MM.1S (cell line): ENCODE results near the gene TTC13.
A peak's percentile ranks its signal among the peaks of the same experiment; 100 is the strongest.

Experiments used
- DNase-seq: peaks from one replicate; pipeline ENCODE4 v3.0.0-alpha.2; 2015
- H2AFZ ChIP-seq: fragments of 300-600 bp; sonication (generic); 2 replicates; pipeline ENCODE4 v1.6.0; 2016; ENCODE audit warnings: antibody characterized with exemption, low read length
- H3F3A ChIP-seq: fragments of 300-600 bp; sonication (generic); 2 replicates; pipeline ENCODE4 v1.6.1; 2016; ENCODE audit warnings: mild to moderate bottlenecking, antibody characterized with exemption, low read length, moderate library complexity, mixed read lengths; ENCODE audit not compliant: insufficient read depth
- H3K27ac ChIP-seq: fragments of 300-600 bp; sonication (generic); 2 replicates; pipeline ENCODE4 v1.5.1; 2016; ENCODE audit warnings: mild to moderate bottlenecking, low read length
- H3K27me3 ChIP-seq: fragments of 300-600 bp; sonication (generic); replicated peaks from 2 replicates; pipeline ENCODE4 v1.6.0; 2016; ENCODE audit warnings: low read length; ENCODE audit not compliant: insufficient read depth
- H3K36me3 ChIP-seq: fragments of 300-600 bp; sonication (generic); replicated peaks from 2 replicates; pipeline ENCODE4 v1.6.1; 2016; ENCODE audit warnings: mild to moderate bottlenecking, low read length, mixed read lengths; ENCODE audit not compliant: insufficient read depth
- H3K4me1 ChIP-seq: fragments of 300-600 bp; sonication (generic); 2 replicates; pipeline ENCODE4 v1.6.1; 2016; ENCODE audit warnings: low read length, mixed read lengths
- H3K4me2 ChIP-seq: fragments of 300-600 bp; sonication (generic); 2 replicates; pipeline ENCODE4 v1.6.0; 2016; ENCODE audit warnings: low read depth, low read length
- H3K4me3 ChIP-seq: fragments of 300-600 bp; sonication (generic); 2 replicates; pipeline ENCODE4 v1.5.1; 2016; ENCODE audit warnings: low read length, mixed read lengths
- H3K79me2 ChIP-seq: fragments of 300-600 bp; sonication (generic); 2 replicates; pipeline ENCODE4 v1.6.1; 2016; ENCODE audit warnings: mixed run types, low read length, mixed read lengths
- H3K9ac ChIP-seq: fragments of 300-600 bp; sonication (generic); 2 replicates; pipeline ENCODE4 v1.6.1; 2016; ENCODE audit warnings: low read length, mixed read lengths
- H3K9me2 ChIP-seq: fragments of 300-600 bp; sonication (generic); replicated peaks from 2 replicates; pipeline ENCODE4 v1.6.1; 2016; ENCODE audit warnings: mild to moderate bottlenecking, low read length, mixed read lengths; ENCODE audit not compliant: insufficient read depth
- H3K9me3 ChIP-seq: fragments of 300-600 bp; sonication (generic); replicated peaks from 2 replicates; pipeline ENCODE4 v1.6.1; 2016; ENCODE audit warnings: mild to moderate bottlenecking, low read length, mixed read lengths; ENCODE audit not compliant: insufficient read depth
- H4K20me1 ChIP-seq: fragments of 300-600 bp; sonication (generic); 2 replicates; pipeline ENCODE4 v1.6.1; 2016; ENCODE audit warnings: mild to moderate bottlenecking, low read length, moderate library complexity, mixed read lengths; ENCODE audit not compliant: insufficient read depth
- EZH2 ChIP-seq: fragments of 300-600 bp; sonication (generic); optimal IDR thresholded peaks from 2 replicates; pipeline ENCODE3; 2017; ENCODE audit warnings: low read depth, mild to moderate bottlenecking, antibody characterized with exemption, low read length, mixed read lengths
- EZH2phosphoT487 ChIP-seq: fragments of 300-600 bp; sonication (generic); IDR thresholded peaks from 2 replicates; pipeline ENCODE4 v1.6.1; 2018; ENCODE audit warnings: antibody characterized with exemption, low read length
- TF ChIP-seq, protein P1 (sequence below): fragments of 300-600 bp; sonication (generic); IDR thresholded peaks from 2 replicates; pipeline ENCODE4 v1.5.1; 2016; ENCODE audit warnings: antibody characterized with exemption, low read length, mixed read lengths

The TTC13 gene

DNA sequence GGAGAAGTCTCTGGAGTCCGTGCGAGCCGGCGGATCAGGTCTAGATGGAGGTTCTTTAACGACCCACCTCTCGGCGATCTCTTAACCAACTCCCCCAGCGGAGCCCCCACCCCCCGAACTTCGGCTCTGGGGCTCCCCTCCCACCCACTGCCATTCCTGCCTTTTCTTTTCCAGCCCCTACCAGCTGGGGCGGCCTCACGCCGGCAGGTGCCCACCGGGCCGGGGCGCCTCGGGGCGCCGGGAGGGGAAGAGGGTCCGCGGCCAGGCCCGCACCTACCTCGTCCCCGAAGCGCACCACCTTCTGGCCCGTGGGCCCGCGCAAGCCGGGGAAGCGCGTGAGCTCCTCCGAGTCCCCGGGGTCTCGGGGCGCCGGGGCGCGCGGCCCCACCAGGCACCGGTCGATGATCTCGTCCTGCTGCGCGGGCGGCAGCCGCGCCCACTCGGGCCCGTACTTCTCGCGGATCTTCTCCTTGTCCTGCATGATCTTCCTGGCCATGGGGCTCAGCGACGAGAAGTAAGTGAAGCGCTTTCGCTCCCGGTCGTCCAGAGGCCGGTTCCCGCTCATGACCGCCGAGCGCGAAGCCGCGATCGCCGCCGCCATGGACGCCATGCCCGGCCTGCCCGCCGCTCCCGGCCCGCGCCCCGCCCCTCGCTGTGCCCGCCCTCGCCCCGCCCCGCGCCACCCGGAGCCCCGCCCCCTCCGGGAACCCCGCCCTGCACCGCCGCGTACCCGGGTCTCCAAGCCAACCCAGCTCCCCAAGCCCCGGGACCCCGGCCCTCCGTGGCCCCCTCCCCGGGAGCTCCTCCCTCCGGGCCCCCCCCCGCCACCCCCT lies 110.5 kb downstream of the TTC13 start, which contains the start of gene C1orf198:
Gene C1orf198, minus strand, starts transcription at position 619 of the 833 bp plus-strand sequence. Its CDS starts 9 bp downstream, at position 610.
- Histone ChIP-seq H3K9me2 (no peaks in the 10 kb centered on the region), H2AFZ (peak within 1 kb of the TSS; percentile 99), H3F3A (no peaks in the 10 kb centered on the region), H3K9me3 (no peaks in the 10 kb centered on the region), H4K20me1 (no peaks in the 10 kb centered on the region), H3K9ac (peak within 1 kb of the TSS; percentile 65), H3K36me3 (no peaks in the 10 kb centered on the region), H3K27me3 (0 out of 2 replicates have a peak, but pooled peaks cover 8% of the 10 kb centered on the region), H3K27ac (no peak within 1 kb of the TSS), H3K4me2 (peak within 1 kb of the TSS; percentile 100), H3K4me3 (peak within 1 kb of the TSS; percentile 91), H3K4me1 (no peaks in the 10 kb centered on the region), H3K79me2 (no peaks in the 10 kb centered on the region)
- DNase-seq, result peak; percentile 59
- TF ChIP-seq, protein P1, sequence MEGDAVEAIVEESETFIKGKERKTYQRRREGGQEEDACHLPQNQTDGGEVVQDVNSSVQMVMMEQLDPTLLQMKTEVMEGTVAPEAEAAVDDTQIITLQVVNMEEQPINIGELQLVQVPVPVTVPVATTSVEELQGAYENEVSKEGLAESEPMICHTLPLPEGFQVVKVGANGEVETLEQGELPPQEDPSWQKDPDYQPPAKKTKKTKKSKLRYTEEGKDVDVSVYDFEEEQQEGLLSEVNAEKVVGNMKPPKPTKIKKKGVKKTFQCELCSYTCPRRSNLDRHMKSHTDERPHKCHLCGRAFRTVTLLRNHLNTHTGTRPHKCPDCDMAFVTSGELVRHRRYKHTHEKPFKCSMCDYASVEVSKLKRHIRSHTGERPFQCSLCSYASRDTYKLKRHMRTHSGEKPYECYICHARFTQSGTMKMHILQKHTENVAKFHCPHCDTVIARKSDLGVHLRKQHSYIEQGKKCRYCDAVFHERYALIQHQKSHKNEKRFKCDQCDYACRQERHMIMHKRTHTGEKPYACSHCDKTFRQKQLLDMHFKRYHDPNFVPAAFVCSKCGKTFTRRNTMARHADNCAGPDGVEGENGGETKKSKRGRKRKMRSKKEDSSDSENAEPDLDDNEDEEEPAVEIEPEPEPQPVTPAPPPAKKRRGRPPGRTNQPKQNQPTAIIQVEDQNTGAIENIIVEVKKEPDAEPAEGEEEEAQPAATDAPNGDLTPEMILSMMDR, result no peak
- TF ChIP-seq EZH2 (no peak), EZH2phosphoT487 (no peak)

DNA sequence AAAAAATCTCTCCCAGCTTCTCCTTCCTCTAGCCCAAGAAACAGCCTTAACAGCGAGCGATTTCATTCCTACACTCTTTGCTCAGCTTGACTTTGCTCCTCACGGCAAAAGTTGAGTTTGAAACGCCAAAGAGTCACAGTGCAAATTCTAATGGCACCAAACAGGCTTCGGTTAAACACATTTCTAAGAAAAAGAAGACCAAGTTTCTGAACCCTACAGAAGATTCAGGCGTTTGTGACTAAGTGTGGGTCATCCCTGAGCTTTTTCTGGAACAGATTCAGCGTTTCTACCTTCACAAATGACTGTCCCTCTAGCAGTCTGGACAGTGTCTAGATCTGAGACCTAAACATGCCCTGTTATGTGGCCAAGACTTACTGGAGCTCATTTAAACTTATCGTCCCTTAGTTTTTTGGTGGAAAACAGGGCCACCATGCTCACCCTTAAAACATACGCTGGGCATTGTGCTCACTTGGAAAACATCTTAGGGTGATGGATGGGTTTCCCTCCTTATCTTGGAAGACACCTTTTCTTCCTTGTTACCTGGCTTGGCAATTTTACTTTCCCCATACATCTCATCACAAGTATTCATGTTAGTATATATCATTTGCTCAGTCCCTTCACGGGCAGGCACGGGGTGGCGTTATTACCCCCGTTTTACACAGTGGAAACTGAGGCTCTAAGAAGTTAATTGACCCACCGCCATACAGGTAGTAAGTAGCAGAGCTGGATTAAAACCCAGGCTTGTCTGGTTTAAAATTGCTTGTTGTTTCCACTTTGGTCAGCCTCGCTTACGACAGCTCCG lies 111.4 kb downstream of the TTC13 start:
- Histone ChIP-seq H3K9ac (peak overlapping the region; percentile 65; the same call in 1 of the 2 replicates), H3K79me2 (no peaks in the 10 kb centered on the region), H3K9me3 (no peaks in the 10 kb centered on the region), H3K27me3 (0 out of 2 replicates have a peak, but pooled peaks cover 8% of the 10 kb centered on the region), H2AFZ (peak overlapping the region; percentile 90), H3K4me1 (no peaks in the 10 kb centered on the region), H3F3A (no peaks in the 10 kb centered on the region), H3K4me3 (peak overlapping the region; percentile 91), H3K36me3 (no peaks in the 10 kb centered on the region), H3K27ac (no peak overlapping the region), H4K20me1 (no peaks in the 10 kb centered on the region), H3K4me2 (peak overlapping the region; percentile 96), H3K9me2 (no peaks in the 10 kb centered on the region)
- no peak for DNase-seq
- TF ChIP-seq EZH2phosphoT487 (no peak), EZH2 (no peak)
- TF ChIP-seq, protein P1, result no peak

DNA sequence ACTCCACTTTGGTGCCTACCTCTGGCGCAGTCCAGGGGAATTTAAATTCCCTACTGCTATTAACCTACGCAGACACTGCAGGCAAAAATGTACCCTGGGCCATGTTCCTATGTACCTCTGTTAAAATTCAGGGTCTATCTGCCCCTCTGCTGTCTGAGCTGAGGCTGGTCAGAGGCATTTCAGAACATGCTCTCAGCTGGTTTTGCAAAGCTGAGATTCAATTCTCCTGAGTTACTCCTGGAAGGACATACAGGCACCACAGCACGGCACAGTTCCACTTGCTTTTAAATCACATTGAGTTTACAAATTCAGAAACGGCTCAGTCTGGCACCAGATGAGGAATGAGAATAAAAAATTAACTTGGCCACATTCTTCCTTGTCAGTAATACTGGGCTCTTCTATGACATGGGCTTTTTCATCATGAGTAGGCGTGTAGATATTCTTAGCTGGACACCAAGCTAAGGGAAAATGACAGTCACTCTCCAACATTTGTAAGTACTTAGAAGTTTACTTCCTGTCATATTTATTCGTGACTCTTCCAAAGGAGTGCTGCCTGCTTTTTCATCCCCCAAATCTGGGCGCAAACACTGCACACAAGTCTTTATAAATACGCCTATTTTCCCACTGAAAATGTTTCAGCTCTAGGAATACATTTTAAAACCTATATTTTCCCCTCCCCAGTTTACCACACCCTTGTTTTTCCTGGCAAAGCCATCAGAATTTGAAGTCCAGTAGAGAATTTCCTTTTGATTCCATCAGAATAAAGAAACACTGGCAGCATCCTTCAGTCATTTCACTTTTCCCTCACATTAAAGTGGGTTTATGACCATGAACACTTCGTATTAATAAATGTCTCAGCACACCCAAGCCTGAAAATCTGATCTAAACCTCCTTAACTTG lies 112.2 kb downstream of the TTC13 start:
- no peak overlapping the region for H3K27ac ChIP-seq
- TF ChIP-seq, protein P1, result no peak
- TF ChIP-seq EZH2, result no peak
- TF ChIP-seq EZH2phosphoT487, result no peak

More for the DNA sequence above, 112.2 kb downstream of the TTC13 start:
- no peak for DNase-seq
- H3K36me3 ChIP-seq, result no peaks in the 10 kb centered on the region
- H2AFZ ChIP-seq, result no peak overlapping the region
- no peak overlapping the region for H3K4me2 ChIP-seq
- no peak overlapping the region for H3K9ac ChIP-seq
- H3F3A ChIP-seq, result no peaks in the 10 kb centered on the region
- H3K79me2 ChIP-seq, result no peaks in the 10 kb centered on the region
- H4K20me1 ChIP-seq, result no peaks in the 10 kb centered on the region
- H3K4me3 ChIP-seq, result no peak overlapping the region
- H3K9me3 ChIP-seq, result no peaks in the 10 kb centered on the region
- 0 out of 2 replicates have a peak, but pooled peaks cover 8% of the 10 kb centered on the region for H3K27me3 ChIP-seq
- H3K4me1 ChIP-seq, result no peaks in the 10 kb centered on the region
- no peaks in the 10 kb centered on the region for H3K9me2 ChIP-seq
